ENCODE results near the gene IL9R. TPM values are rescaled to one million over a fixed set of nuclear protein-coding genes. Genes with fewer than 3 reads are reported as not detected.

IL9R gene
- total and polyA plus RNA-seq, 2 of the 4 experiments (the other 2 are of a cell fraction): 0.05 TPM; not detected in 1

DNA sequence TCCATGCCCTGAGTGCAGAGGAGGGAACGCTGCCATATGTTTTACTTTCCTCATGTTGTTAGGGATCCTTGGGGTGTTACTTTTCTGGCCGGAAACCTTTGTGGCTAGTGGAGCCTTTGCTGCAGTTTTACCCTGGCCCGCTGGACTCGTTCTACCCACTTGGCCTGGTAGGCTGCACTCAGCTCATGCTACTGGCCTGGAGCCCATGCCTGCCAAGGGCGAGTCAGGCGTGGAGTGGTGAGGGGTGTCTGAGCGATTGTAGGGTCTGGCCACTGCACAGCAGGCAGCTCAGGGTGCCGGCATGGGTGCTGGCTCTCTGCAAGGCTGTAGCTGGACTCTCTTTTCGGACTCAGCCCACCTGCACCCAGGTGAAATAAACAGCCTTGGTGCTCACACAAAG lies 41.4 kb upstream of the IL9R start:
- Histone ChIP-seq H3K9me1 (ENCODE audit: insufficient read depth, low read length) (no peaks in the 10 kb centered on the region), H3K27ac (ENCODE audit: insufficient read depth, low read length) (no peak overlapping the region), H4K5ac (ENCODE audit: low read depth, low read length) (no peak overlapping the region), H3K9me3 (ENCODE audit: control insufficient read depth, insufficient read depth, low read length) (no peaks in the 10 kb centered on the region), H2BK120ac (ENCODE audit: low read depth, low read length) (no peak overlapping the region), H3K9ac (ENCODE audit: low read depth, low read length) (no peak overlapping the region), H3K27me3 (ENCODE audit: control insufficient read depth, insufficient read depth, low read length) (no peaks in the 10 kb centered on the region), H3K23ac (ENCODE audit: low read depth, low read length) (no peak overlapping the region), H2BK20ac (ENCODE audit: low read depth, low read length) (no peak overlapping the region), H2AFZ (replicated peaks; ENCODE audit: low read length, poor library complexity) (no peak overlapping the region), H3K4me3 (ENCODE audit: insufficient read depth, low read depth, low read length) (no peak overlapping the region), H4K91ac (ENCODE audit: insufficient read depth, low read depth, low read length) (no peak overlapping the region), H3K4me2 (ENCODE audit: low read depth, low read length) (no peak overlapping the region), H3K56ac (ENCODE audit: extremely low read depth, insufficient read depth, low read length) (no peak overlapping the region), H2AK5ac (ENCODE audit: low read depth, low read length) (no peak overlapping the region), H3K14ac (replicated peaks; ENCODE audit: low read depth, low read length) (no peak overlapping the region), H3K4me1 (ENCODE audit: control insufficient read depth, insufficient read depth, low read length) (no peaks in the 10 kb centered on the region), H3K4ac (ENCODE audit: low read depth, low read length) (no peak overlapping the region), H3K18ac (ENCODE audit: low read depth, low read length) (no peak overlapping the region), H4K20me1 (ENCODE audit: insufficient read depth, low read length) (no peaks in the 10 kb centered on the region), H3K79me1 (ENCODE audit: low read depth in 1 of 2, low read length in 2 of 2) (no peaks in the 10 kb centered on the region), H3K36me3 (ENCODE audit: control insufficient read depth, insufficient read depth, low read length) (no peaks in the 10 kb centered on the region), H4K8ac (ENCODE audit: low read depth in 2 of 2, low read length in 2 of 2) (no peak overlapping the region), H2BK5ac (ENCODE audit: low read depth, low read length, poor library complexity, severe bottlenecking) (no peak overlapping the region), H2BK15ac (ENCODE audit: low read depth, low read length) (no peak overlapping the region), H2AK9ac (replicated peaks; ENCODE audit: low read depth, low read length, poor library complexity) (no peak overlapping the region)
- dilution Hi-C loops (cut with HindIII; ENCODE audit: low sequenced_read_pairs, unreplicated experiment) (no loop called here), intact Hi-C loops (cut with micrococcal nuclease) (no loop called here), in situ Hi-C loops (cut with MboI; ENCODE audit: low sequenced_read_pairs) (no loop called here)
- DNase-seq: no peak
- WGBS, 2 experiments (ENCODE audit: extremely low coverage in 2 of 2, insufficient read length in 1 of 2): 100% methylated on average over 1 of the region's 9 CpGs; no CpG with 5 or more reads in 1 of the 2 experiments
- CTCF ChIA-PET: no interaction called here
- POLR2A ChIA-PET (ENCODE audit: unreplicated experiment): no interaction called here
- no TSS peak for BruUV-seq (replicated peaks)
- TF ChIP-seq FOS (IDR thresholded peaks at IDR 0.05; ENCODE audit: low read depth, low read length) (no peak), MAZ (IDR thresholded peaks at IDR 0.05; ENCODE audit: borderline replicate concordance, low read depth, low read length) (no peak), RFX5 (IDR thresholded peaks at IDR 0.05; ENCODE audit: low read depth, low read length) (no peak), POLR2A (IDR thresholded peaks at IDR 0.05; ENCODE audit: low read depth, low read length) (no peak), BHLHE40 (IDR thresholded peaks at IDR 0.05; ENCODE audit: low read depth, low read length) (no peak), RCOR1 (IDR thresholded peaks at IDR 0.05; ENCODE audit: insufficient replicate concordance, low read length) (no peak), MXI1 (IDR thresholded peaks at IDR 0.05; ENCODE audit: borderline replicate concordance, low read depth, low read length) (no peak), MAFK (IDR thresholded peaks at IDR 0.05; ENCODE audit: low read depth, low read length) (no peak), CEBPB (IDR thresholded peaks at IDR 0.05; ENCODE audit: low read depth, low read length) (no peak), SMC3 (IDR thresholded peaks at IDR 0.05; ENCODE audit: low read depth, low read length) (no peak), RAD21 (IDR thresholded peaks at IDR 0.05; ENCODE audit: low read length) (no peak), CHD1 (IDR thresholded peaks at IDR 0.05; ENCODE audit: low read depth, low read length) (no peak), NFE2L2 (IDR thresholded peaks at IDR 0.05; ENCODE audit: low read depth, low read length) (no peak)
- TF ChIP-seq, protein P1, sequence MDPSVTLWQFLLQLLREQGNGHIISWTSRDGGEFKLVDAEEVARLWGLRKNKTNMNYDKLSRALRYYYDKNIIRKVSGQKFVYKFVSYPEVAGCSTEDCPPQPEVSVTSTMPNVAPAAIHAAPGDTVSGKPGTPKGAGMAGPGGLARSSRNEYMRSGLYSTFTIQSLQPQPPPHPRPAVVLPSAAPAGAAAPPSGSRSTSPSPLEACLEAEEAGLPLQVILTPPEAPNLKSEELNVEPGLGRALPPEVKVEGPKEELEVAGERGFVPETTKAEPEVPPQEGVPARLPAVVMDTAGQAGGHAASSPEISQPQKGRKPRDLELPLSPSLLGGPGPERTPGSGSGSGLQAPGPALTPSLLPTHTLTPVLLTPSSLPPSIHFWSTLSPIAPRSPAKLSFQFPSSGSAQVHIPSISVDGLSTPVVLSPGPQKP (IDR thresholded peaks at IDR 0.05; ENCODE audit: borderline replicate concordance, low read depth, low read length): no peak
- TF ChIP-seq, protein P2, sequence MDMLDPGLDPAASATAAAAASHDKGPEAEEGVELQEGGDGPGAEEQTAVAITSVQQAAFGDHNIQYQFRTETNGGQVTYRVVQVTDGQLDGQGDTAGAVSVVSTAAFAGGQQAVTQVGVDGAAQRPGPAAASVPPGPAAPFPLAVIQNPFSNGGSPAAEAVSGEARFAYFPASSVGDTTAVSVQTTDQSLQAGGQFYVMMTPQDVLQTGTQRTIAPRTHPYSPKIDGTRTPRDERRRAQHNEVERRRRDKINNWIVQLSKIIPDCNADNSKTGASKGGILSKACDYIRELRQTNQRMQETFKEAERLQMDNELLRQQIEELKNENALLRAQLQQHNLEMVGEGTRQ (IDR thresholded peaks at IDR 0.05; ENCODE audit: low read depth, low read length): no peak
- TF ChIP-seq, protein P3, sequence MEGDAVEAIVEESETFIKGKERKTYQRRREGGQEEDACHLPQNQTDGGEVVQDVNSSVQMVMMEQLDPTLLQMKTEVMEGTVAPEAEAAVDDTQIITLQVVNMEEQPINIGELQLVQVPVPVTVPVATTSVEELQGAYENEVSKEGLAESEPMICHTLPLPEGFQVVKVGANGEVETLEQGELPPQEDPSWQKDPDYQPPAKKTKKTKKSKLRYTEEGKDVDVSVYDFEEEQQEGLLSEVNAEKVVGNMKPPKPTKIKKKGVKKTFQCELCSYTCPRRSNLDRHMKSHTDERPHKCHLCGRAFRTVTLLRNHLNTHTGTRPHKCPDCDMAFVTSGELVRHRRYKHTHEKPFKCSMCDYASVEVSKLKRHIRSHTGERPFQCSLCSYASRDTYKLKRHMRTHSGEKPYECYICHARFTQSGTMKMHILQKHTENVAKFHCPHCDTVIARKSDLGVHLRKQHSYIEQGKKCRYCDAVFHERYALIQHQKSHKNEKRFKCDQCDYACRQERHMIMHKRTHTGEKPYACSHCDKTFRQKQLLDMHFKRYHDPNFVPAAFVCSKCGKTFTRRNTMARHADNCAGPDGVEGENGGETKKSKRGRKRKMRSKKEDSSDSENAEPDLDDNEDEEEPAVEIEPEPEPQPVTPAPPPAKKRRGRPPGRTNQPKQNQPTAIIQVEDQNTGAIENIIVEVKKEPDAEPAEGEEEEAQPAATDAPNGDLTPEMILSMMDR (conservative IDR thresholded peaks at IDR 0.05; ENCODE audit: low read depth, low read length): no peak
- ATAC-seq (ENCODE audit: low read depth): no peak
